ENCODE measurements around the gene KCNG2. TPM values are rescaled to one million over a fixed set of nuclear protein-coding genes. Genes with fewer than 3 reads are reported as not detected.

The KCNG2 gene
- total RNA-seq, 2 donors from 2014 or later = not detected

- Mint-ChIP-seq H3K9me3 (peaks cover 9 to 11% of the 10 kb centered on the region in 2 donors), H3K36me3 (peaks cover 12 to 13% of the 10 kb centered on the region in 2 donors), H3K27ac (no peak overlapping the region)
- ATAC-seq (peak in 1 of 2 donors; percentile 74), DNase-seq (ENCODE audit: low spot score in 2 of 2) (peak in 1 of 2 donors; percentile 34)
Measured at GRCh38 chr18:79884963-79885728, 87.4 kb downstream of the KCNG2 start.

- ATAC-seq (no peak), DNase-seq (ENCODE audit: low spot score in 2 of 2) (peak in 1 of 2 donors; percentile 43)
- H3K36me3 Mint-ChIP-seq = peaks cover 22 to 23% of the 10 kb centered on the region in 2 donors
- no peak overlapping the region for H3K27ac Mint-ChIP-seq
- peaks cover 17 to 27% of the 10 kb centered on the region in 2 donors for H3K9me3 Mint-ChIP-seq
Measured at GRCh38 chr18:79887181-79888000, 89.7 kb downstream of the KCNG2 start.

GRCh38 chr18:79888016-79888415, 90.3 kb downstream of the KCNG2 start:
- peak in 1 of 2 donors; percentile 34 for DNase-seq (ENCODE audit: low spot score in 2 of 2)
- H3K27ac Mint-ChIP-seq = no peak overlapping the region
- peaks cover 28 to 29% of the 10 kb centered on the region in 2 donors for H3K36me3 Mint-ChIP-seq

GRCh38 chr18:79889569-79889968, 91.8 kb downstream of the KCNG2 start:
- ATAC-seq = no peak
- Mint-ChIP-seq H3K27ac (no peak overlapping the region), H3K9me3 (peaks cover 37 to 47% of the 10 kb centered on the region in 2 donors), H3K36me3 (peaks cover 34 to 35% of the 10 kb centered on the region in 2 donors)
- DNase-seq (ENCODE audit: low spot score in 2 of 2) = no peak

More at GRCh38 chr18:79888016-79888415, 90.3 kb downstream of the KCNG2 start:
- ATAC-seq = no peak
- H3K9me3 Mint-ChIP-seq = peaks cover 23 to 34% of the 10 kb centered on the region in 2 donors

GRCh38 chr18:79890674-79891073, 92.9 kb downstream of the KCNG2 start:
- peak overlapping the region; percentile 5 to 11 for H3K27ac Mint-ChIP-seq
- peaks cover 35 to 39% of the 10 kb centered on the region in 2 donors for H3K36me3 Mint-ChIP-seq
- peaks cover 46 to 56% of the 10 kb centered on the region in 2 donors for H3K9me3 Mint-ChIP-seq
- ATAC-seq (peak; percentile 91 to 97), DNase-seq (ENCODE audit: low spot score in 2 of 2) (peak; percentile 24 to 30)

- no peak for DNase-seq (ENCODE audit: low spot score in 2 of 2)
- Mint-ChIP-seq H3K36me3 (peaks cover 35% of the 10 kb centered on the region in 2 donors), H3K9me3 (peaks cover 47% of the 10 kb centered on the region in 2 donors), H3K27ac (no peak overlapping the region)
- ATAC-seq = no peak
Measured at GRCh38 chr18:79896738-79897137, 99.0 kb downstream of the KCNG2 start.

GRCh38 chr18:79897940-79898625, 100.3 kb downstream of the KCNG2 start:
- ATAC-seq (no peak), DNase-seq (ENCODE audit: low spot score in 2 of 2) (no peak)
- Mint-ChIP-seq H3K27ac (peak overlapping the region in 1 of 2 donors; percentile 70), H3K9me3 (peaks cover 35 to 36% of the 10 kb centered on the region in 2 donors), H3K36me3 (peaks cover 24 to 32% of the 10 kb centered on the region in 2 donors)

GRCh38 chr18:79898952-79899608, 101.3 kb downstream of the KCNG2 start:
- DNase-seq (ENCODE audit: low spot score in 2 of 2) (peak in 1 of 2 donors; percentile 52), ATAC-seq (no peak)
- Mint-ChIP-seq H3K9me3 (peaks cover 25 to 26% of the 10 kb centered on the region in 2 donors), H3K36me3 (peaks cover 19 to 27% of the 10 kb centered on the region in 2 donors), H3K27ac (no peak overlapping the region)

GRCh38 chr18:79899609-79900445, 102.1 kb downstream of the KCNG2 start:
- no peak overlapping the region for H3K27ac Mint-ChIP-seq
- H3K9me3 Mint-ChIP-seq = peaks cover 21 to 22% of the 10 kb centered on the region in 2 donors
- no peak for ATAC-seq
- DNase-seq (ENCODE audit: low spot score in 2 of 2) = peak in 1 of 2 donors; percentile 49
- peaks cover 19 to 27% of the 10 kb centered on the region in 2 donors for H3K36me3 Mint-ChIP-seq

GRCh38 chr18:79900610-79901570, 103.2 kb downstream of the KCNG2 start:
- ATAC-seq (no peak), DNase-seq (ENCODE audit: low spot score in 2 of 2) (peak in 1 of 2 donors; percentile 50)
- H3K36me3 Mint-ChIP-seq = peaks cover 19 to 22% of the 10 kb centered on the region in 2 donors
- H3K9me3 Mint-ChIP-seq = peaks cover 12% of the 10 kb centered on the region in 2 donors
- no peak overlapping the region for H3K27ac Mint-ChIP-seq

GRCh38 chr18:79901665-79902064, 103.9 kb downstream of the KCNG2 start:
- DNase-seq (ENCODE audit: low spot score in 2 of 2) (peak in 1 of 2 donors; percentile 46), ATAC-seq (no peak)
- H3K9me3 Mint-ChIP-seq = peaks cover 12% of the 10 kb centered on the region in 2 donors
- peaks cover 19 to 20% of the 10 kb centered on the region in 2 donors for H3K36me3 Mint-ChIP-seq
- peak overlapping the region in 1 of 2 donors; percentile 85 for H3K27ac Mint-ChIP-seq

GRCh38 chr18:79902075-79902474, 104.3 kb downstream of the KCNG2 start:
- Mint-ChIP-seq H3K9me3 (peaks cover 9% of the 10 kb centered on the region in 2 donors), H3K27ac (peak overlapping the region in 1 of 2 donors; percentile 85), H3K36me3 (peaks cover 16% of the 10 kb centered on the region in 2 donors)
- DNase-seq (ENCODE audit: low spot score in 2 of 2) = peak in 1 of 2 donors; percentile 43
- no peak for ATAC-seq

- Mint-ChIP-seq H3K27ac (no peak overlapping the region), H3K36me3 (peaks cover 10 to 11% of the 10 kb centered on the region in 2 donors), H3K9me3 (peaks cover 4% of the 10 kb centered on the region in 2 donors)
- ATAC-seq (no peak), DNase-seq (ENCODE audit: low spot score in 2 of 2) (peak in 1 of 2 donors; percentile 45)
Measured at GRCh38 chr18:79902640-79903039, 104.9 kb downstream of the KCNG2 start.

GRCh38 chr18:79903071-79903635, 105.4 kb downstream of the KCNG2 start:
- DNase-seq (ENCODE audit: low spot score in 2 of 2) (peak in 1 of 2 donors; percentile 28), ATAC-seq (no peak)
- no peaks in the 10 kb centered on the region for H3K9me3 Mint-ChIP-seq
- peaks cover 6% of the 10 kb centered on the region in 2 donors for H3K36me3 Mint-ChIP-seq
- H3K27ac Mint-ChIP-seq = no peak overlapping the region
